Esophagus (tissue), 2 donors: ENCODE results near the gene RETREG3. TPM values are rescaled to one million over a fixed set of nuclear protein-coding genes. Genes with fewer than 3 reads are reported as not detected.

Experiments
- H3K27ac ChIP-seq, 2 donors: one replicate each; pipeline ENCODE4 v1.5.1; 2013; ENCODE audit warnings: low read depth in 2 of 2, mild to moderate bottlenecking in 2 of 2, inconsistent platforms in 1 of 2, low read length in 1 of 2, moderate library complexity in 1 of 2
- H3K27me3 ChIP-seq, 2 donors: one replicate each; pipeline ENCODE4 v1.6.1; 2013; ENCODE audit warnings: low read length in 2 of 2, control low read depth in 1 of 2, mild to moderate bottlenecking in 1 of 2; ENCODE audit not compliant: insufficient read depth in 2 of 2, control insufficient read depth in 1 of 2
- H3K36me3 ChIP-seq, 2 donors: one replicate each; pipeline ENCODE4 v1.6.1; 2013; ENCODE audit warnings: low read length in 1 of 2; ENCODE audit not compliant: control insufficient read depth in 2 of 2, insufficient read depth in 2 of 2
- H3K4me1 ChIP-seq, 2 donors: one replicate each; pipeline ENCODE4 v1.6.1; 2013; ENCODE audit warnings: low read length in 1 of 2; ENCODE audit not compliant: control insufficient read depth in 2 of 2, insufficient read depth in 2 of 2
- H3K4me3 ChIP-seq, 2 donors: one replicate each; pipeline ENCODE4 v1.5.1; 2013; ENCODE audit warnings: low read length in 2 of 2, mild to moderate bottlenecking in 2 of 2, low read depth in 1 of 2, moderate library complexity in 1 of 2
- H3K9me3 ChIP-seq, 2 donors: one replicate each; pipeline ENCODE4 v1.6.1; 2013; ENCODE audit warnings: mild to moderate bottlenecking in 2 of 2, low read depth in 1 of 2, low read length in 1 of 2, moderate library complexity in 1 of 2; ENCODE audit not compliant: control insufficient read depth in 2 of 2, insufficient read depth in 1 of 2
- WGBS, 2 donors: extraction: QIAGEN DNeasy Blood & Tissue Kit; methylation state at CpG; one replicate each; pipeline ENCODE4 v1.1.7; 2013; 5-methylcytosine and 5-hydroxymethylcytosine counted together
- polyA plus RNA-seq, 2 donors: library from polyadenylated mRNA; stranded (reverse); fragments of 200-250 nt; gene quantifications; one replicate each; pipeline ENCODE4 v1.2.3, GENCODE V29; 2013
- donor health status: healthy with polysubstance abuse.
- donor health status: Bipolar disorder and iron deficiency.

The RETREG3 gene
- polyA plus RNA-seq, 2 donors: 15.3 to 28.5 TPM

GRCh38 chr17:42574463-42574862 lies 34.7 kb downstream of the RETREG3 start:
- peaks cover 30 to 34% of the 10 kb centered on the region in 2 donors for H3K36me3 ChIP-seq
- no peak overlapping the region for H3K4me3 ChIP-seq
- no peaks in the 10 kb centered on the region for H3K4me1 ChIP-seq
- no peaks in the 10 kb centered on the region for H3K9me3 ChIP-seq
- no peaks in the 10 kb centered on the region for H3K27me3 ChIP-seq
- no peak overlapping the region for H3K27ac ChIP-seq
- 79 to 81% methylated on average over 3 of the region's 3 CpGs for WGBS, 2 donors

GRCh38 chr17:42573095-42573494 lies 36.1 kb downstream of the RETREG3 start:
- Histone ChIP-seq H3K9me3 (no peaks in the 10 kb centered on the region), H3K4me3 (no peak overlapping the region), H3K27ac (no peak overlapping the region), H3K36me3 (peaks cover 42% of the 10 kb centered on the region in 2 donors), H3K27me3 (no peaks in the 10 kb centered on the region), H3K4me1 (peaks cover 0 to 3% of the 10 kb centered on the region in 2 donors)
- 83 to 86% methylated on average over 4 of the region's 4 CpGs for WGBS, 2 donors

DNA sequence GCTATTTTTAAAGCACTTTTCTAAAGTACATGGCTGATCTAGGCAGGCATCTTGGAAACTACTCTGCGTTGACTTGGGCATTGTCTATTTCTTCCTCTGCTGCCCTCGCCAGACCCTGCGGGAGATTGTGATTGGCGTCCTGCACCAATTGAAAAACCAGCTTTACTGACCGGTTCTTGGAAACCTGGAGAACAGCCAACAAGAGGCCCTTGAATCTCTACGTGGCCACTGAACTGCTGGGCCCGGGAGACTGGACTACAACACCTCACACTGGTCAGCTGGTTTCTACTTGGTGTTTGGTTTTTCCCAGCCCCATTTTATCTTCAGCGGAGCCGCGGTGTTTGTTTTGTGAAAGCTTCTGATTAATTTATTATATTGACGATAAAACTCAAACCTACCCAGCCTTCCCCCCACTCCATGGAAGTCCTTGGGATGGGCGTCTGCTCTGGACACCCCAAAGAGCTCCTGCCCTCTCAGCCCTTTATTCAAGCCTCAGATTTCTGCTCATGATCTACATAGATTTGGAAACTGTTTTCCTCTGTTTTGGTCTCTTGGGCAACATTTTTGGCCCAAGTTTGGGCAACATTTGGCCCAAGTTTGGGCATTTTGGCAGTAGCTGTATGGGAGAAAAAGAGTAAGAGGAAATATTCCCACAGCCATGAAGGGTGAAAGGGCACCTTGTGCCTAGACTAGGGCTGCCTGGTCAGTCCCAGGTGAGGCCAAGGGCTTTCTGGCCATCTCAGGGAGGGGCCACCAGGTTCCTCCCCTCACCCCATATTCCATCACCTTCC lies 37.5 kb downstream of the RETREG3 start:
- Histone ChIP-seq H3K9me3 (no peaks in the 10 kb centered on the region), H3K4me3 (no peak overlapping the region), H3K36me3 (peaks cover 42% of the 10 kb centered on the region in 2 donors), H3K27me3 (no peaks in the 10 kb centered on the region), H3K4me1 (peaks cover 0 to 9% of the 10 kb centered on the region in 2 donors), H3K27ac (no peak overlapping the region)
- WGBS, 2 donors: 65 to 74% methylated on average over 12 of the region's 12 CpGs

- Histone ChIP-seq H3K27me3 (no peaks in the 10 kb centered on the region), H3K36me3 (peaks cover 40 to 54% of the 10 kb centered on the region in 2 donors), H3K4me3 (no peak overlapping the region), H3K9me3 (no peaks in the 10 kb centered on the region), H3K27ac (peak overlapping the region in 1 of 2 donors; percentile 40), H3K4me1 (peaks cover 9 to 24% of the 10 kb centered on the region in 2 donors)
- 85 to 87% methylated on average over 14 of the region's 14 CpGs for WGBS, 2 donors
Measured at GRCh38 chr17:42568341-42569111, 40.6 kb downstream of the RETREG3 start.

DNA sequence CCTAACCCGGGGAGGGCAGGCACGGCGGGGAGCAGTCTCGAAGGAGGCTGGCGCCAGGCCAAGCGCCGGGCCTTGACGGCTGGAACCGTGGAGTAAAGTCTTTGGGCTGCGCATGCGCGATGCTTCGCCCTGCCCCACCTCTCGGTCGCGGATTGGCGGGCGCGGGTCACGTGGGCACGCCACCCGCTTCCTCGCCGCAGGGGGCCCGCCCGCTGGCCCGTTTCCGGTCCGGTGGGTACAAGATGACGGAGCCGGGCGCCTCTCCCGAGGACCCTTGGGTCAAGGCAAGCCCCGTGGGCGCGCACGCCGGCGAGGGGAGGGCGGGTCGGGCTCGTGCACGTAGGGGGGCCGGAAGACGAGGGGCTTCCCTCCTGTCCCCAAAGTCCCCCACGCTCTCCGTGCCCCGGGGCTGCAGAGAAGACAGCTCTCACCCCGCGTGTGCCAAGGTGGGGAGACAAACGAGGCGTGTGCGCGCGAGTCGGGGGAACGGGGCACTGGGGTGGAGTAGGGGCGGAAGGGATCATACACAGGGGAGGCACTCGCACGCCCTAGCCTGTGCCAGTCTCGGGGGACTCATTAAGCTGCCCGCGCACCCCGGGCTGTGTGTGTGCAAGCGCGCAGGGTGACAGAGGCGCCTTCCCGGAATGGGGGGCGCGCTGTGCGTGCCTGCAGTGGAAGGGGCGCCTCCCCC lies 42.1 kb downstream of the RETREG3 start, which contains the start of gene MLX:
Gene MLX, plus strand, starts transcription at position 218 of the 691 bp plus-strand sequence. Its CDS starts 25 bp downstream, at position 243.
- Histone ChIP-seq H3K27me3 (no peaks in the 10 kb centered on the region), H3K36me3 (peaks cover 26 to 42% of the 10 kb centered on the region in 2 donors), H3K4me1 (peaks cover 13 to 32% of the 10 kb centered on the region in 2 donors), H3K27ac (peak within 1 kb of the TSS; percentile 94 to 97), H3K4me3 (peak within 1 kb of the TSS; percentile 74 to 92), H3K9me3 (no peaks in the 10 kb centered on the region)
- 0 to 1% methylated on average over 70 to 72 of the region's 72 CpGs for whole genome bisulfite sequencing, 2 donors

DNA sequence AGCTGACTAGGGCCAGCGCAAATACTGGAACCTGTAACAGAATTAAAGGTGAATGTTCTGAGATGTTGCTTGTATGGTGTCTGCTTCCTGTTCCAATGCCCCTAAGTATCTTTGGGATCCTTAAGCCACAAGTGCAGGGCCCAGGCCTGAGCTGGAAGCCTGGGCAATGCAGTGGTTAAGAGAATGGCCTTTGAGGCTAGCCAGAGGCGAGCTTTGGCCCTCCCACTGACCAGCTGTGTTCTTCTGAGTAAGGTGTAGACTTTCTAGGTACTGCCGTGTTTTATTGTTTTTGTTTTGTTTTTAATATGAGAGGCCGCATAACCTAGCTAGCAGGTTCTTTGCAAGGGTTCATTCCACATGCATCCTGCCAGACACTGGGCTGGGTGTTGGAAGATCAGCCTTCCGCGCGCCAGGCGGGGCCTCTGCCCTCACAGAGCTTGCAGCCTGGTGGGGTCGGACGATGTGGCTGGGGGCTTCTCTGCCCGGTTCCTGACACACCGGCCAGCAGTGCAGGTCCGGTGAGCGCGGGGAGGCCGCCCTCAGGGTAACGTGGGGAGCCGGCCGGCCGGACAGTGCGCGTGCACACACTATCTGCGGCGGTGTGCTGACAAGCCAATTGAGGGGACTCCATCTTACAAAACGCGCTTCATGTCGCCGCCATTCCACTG lies 42.8 kb downstream of the RETREG3 start:
- H3K4me1 ChIP-seq: peaks cover 13 to 35% of the 10 kb centered on the region in 2 donors
- peak overlapping the region; percentile 89 to 94 for H3K27ac ChIP-seq
- no peaks in the 10 kb centered on the region for H3K9me3 ChIP-seq
- no peaks in the 10 kb centered on the region for H3K27me3 ChIP-seq
- WGBS, 2 donors: 30 to 31% methylated on average over 28 of the region's 28 CpGs
- H3K36me3 ChIP-seq: peaks cover 20 to 38% of the 10 kb centered on the region in 2 donors
- peak overlapping the region; percentile 74 to 92 for H3K4me3 ChIP-seq

DNA sequence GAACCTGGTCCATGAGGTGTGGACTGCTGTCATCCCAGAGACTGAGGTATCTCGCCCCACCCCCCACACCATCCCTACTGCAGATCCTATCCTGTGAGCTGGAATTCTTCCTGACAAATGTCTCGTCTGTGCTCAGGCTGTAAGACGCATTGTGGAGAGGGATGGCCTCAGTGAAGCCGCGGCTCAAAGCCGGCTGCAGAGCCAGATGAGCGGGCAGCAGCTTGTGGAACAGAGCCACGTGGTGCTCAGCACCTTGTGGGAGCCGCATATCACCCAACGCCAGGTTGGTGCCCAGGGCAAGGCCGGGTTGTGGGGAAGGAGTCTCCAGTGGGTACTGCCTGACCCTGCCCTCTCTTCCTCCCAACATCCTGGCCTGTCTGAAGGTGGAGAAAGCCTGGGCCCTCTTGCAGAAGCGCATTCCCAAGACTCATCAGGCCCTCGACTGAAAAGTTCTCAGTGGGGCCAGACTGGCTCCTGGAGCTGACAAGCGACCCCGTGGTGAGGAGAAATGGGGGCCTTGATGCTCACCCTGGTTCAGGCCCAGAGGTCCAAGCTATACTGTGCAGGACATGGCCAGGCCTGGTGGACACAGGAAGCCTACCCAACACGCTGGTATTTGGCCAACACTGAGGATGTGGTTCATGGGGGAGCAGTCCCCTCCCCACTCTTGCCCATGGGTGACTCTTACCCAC lies 43.5 kb downstream of the RETREG3 start:
- peaks cover 18 to 38% of the 10 kb centered on the region in 2 donors for H3K36me3 ChIP-seq
- H3K4me1 ChIP-seq: peaks cover 13 to 38% of the 10 kb centered on the region in 2 donors
- WGBS, 2 donors: 89 to 91% methylated on average over 16 of the region's 16 CpGs
- H3K4me3 ChIP-seq: no peak overlapping the region
- peak overlapping the region in 1 of 2 donors; percentile 94 for H3K27ac ChIP-seq
- H3K9me3 ChIP-seq: no peaks in the 10 kb centered on the region
- no peaks in the 10 kb centered on the region for H3K27me3 ChIP-seq

GRCh38 chr17:42564815-42565522 lies 44.2 kb downstream of the RETREG3 start:
- WGBS, 2 donors: 86 to 88% methylated on average over 15 of the region's 15 CpGs
- Histone ChIP-seq H3K27ac (peak overlapping the region in 1 of 2 donors; percentile 94), H3K27me3 (no peaks in the 10 kb centered on the region), H3K36me3 (peaks cover 15 to 35% of the 10 kb centered on the region in 2 donors), H3K4me3 (no peak overlapping the region), H3K4me1 (peaks cover 13 to 38% of the 10 kb centered on the region in 2 donors), H3K9me3 (no peaks in the 10 kb centered on the region)
